ENCODE measurements around the gene TLR3. TPM values are rescaled to one million over a fixed set of nuclear protein-coding genes. Genes with fewer than 3 reads are reported as not detected.

The TLR3 gene
- total RNA-seq, 1 donor, result 0.43 TPM

GRCh38 chr4:186072516-186072915, 3.6 kb downstream of the TLR3 start:
- no peak overlapping the region for H3K4me3 ChIP-seq (ENCODE audit: low read depth, low read length)
- DNase-seq (ENCODE audit: low read depth), result no peak
- no peak for TF ChIP-seq CTCF (IDR thresholded peaks at IDR 0.05; ENCODE audit: insufficient read depth, low read depth, low read length)

- no peak for DNase-seq (ENCODE audit: low read depth)
- no peak for TF ChIP-seq CTCF (IDR thresholded peaks at IDR 0.05; ENCODE audit: insufficient read depth, low read depth, low read length)
- H3K4me3 ChIP-seq (ENCODE audit: low read depth, low read length), result no peak overlapping the region
Observed at GRCh38 chr4:186074189-186074588, 5.2 kb downstream of the TLR3 start.

- TF ChIP-seq CTCF (IDR thresholded peaks at IDR 0.05; ENCODE audit: insufficient read depth, low read depth, low read length), result no peak
- H3K4me3 ChIP-seq (ENCODE audit: low read depth, low read length), result no peak overlapping the region
- DNase-seq (ENCODE audit: low read depth), result no peak
Observed at GRCh38 chr4:186078981-186079638, 10.2 kb downstream of the TLR3 start.

GRCh38 chr4:186079694-186080093, 10.7 kb downstream of the TLR3 start:
- no peak for DNase-seq (ENCODE audit: low read depth)
- TF ChIP-seq CTCF (IDR thresholded peaks at IDR 0.05; ENCODE audit: insufficient read depth, low read depth, low read length), result no peak
- no peak overlapping the region for H3K4me3 ChIP-seq (ENCODE audit: low read depth, low read length)

GRCh38 chr4:186081202-186081807, 12.3 kb downstream of the TLR3 start:
- no peak for DNase-seq (ENCODE audit: low read depth)
- no peak for TF ChIP-seq CTCF (IDR thresholded peaks at IDR 0.05; ENCODE audit: insufficient read depth, low read depth, low read length)
- no peak overlapping the region for H3K4me3 ChIP-seq (ENCODE audit: low read depth, low read length)

- no peak overlapping the region for H3K4me3 ChIP-seq (ENCODE audit: low read depth, low read length)
- no peak for TF ChIP-seq CTCF (IDR thresholded peaks at IDR 0.05; ENCODE audit: insufficient read depth, low read depth, low read length)
- no peak for DNase-seq (ENCODE audit: low read depth)
Observed at GRCh38 chr4:186082221-186082620, 13.3 kb downstream of the TLR3 start.

All from fibroblast of villous mesenchyme (primary cell).